Hypothalamus (tissue), 51 donors: ENCODE data around the gene LRPPRC.
"Not testable (repeated sequence)": the region's sequence is repeated elsewhere in the genome, so short reads cannot be mapped to it uniquely, and the experiment has no call there.

ENCODE experiments used
- DNase-seq, 51 donors: peaks; one replicate each; lab custom pipeline; 2025; lab: John Stamatoyannopoulos, UW

Gene LRPPRC

GRCh38 chr2:43924463-43924862 is 71.3 kb downstream of the LRPPRC start:
- no peak for DNase-seq

DNA sequence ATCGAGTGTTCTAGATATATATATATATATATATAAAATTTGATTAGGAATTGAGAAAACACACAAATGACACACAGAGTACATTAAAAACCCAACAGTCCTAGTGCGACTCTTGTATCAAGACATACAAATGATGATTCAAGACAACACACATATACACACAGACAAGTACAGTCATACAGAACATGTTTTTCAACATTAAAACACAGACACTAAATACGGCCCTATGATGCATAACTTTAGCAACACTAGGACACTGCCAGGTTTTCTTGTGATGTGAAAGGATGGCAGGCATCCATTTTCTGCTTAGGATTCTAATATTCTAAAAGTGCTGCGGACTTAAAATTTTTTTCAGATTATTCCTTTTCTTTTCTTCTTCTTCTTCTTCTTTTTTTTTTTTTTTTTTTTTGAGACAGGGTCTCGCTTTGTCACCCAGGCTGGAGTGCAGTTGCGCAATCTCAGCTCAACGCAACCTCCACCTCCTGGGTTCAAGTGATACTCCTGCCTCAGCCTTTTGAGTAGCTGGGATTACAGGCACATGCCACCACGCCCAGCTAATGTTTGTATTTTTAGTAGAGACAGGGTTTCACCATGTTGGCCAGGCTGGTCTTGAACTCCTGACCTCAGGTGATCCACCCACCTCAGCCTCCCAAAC is 84.5 kb downstream of the LRPPRC start:
- not testable (repeated sequence) for DNase-seq

- DNase-seq = no peak
These were observed 89.2 kb downstream of the LRPPRC start for GRCh38 chr2:43906448-43907109.

GRCh38 chr2:43905871-43906270 is 89.9 kb downstream of the LRPPRC start:
- no peak for DNase-seq

- DNase-seq = no peak
These were observed 90.4 kb downstream of the LRPPRC start for GRCh38 chr2:43905371-43905803.

DNA sequence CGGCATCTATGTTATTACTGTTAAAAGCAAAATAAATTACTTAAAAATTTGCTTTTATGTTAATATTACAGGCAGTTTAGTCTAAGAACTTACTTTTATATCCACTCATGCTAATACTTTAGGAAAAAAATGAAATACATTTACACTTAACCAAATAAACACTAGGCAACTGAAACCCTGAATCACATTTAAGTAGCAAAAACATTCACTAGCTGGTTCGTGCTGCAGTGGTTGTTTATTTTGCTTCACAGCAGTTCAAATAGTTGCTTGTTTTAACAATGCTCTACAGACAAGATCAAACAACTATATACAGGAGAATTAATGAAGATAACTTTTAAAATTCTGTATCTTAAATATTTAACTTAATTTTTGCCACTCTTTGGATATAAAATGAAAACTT is 96.2 kb downstream of the LRPPRC start:
- DNase-seq = no peak

- peak in 1 of 51 donors; percentile 63 for DNase-seq
These were observed 96.9 kb downstream of the LRPPRC start for GRCh38 chr2:43898838-43899346.

DNA sequence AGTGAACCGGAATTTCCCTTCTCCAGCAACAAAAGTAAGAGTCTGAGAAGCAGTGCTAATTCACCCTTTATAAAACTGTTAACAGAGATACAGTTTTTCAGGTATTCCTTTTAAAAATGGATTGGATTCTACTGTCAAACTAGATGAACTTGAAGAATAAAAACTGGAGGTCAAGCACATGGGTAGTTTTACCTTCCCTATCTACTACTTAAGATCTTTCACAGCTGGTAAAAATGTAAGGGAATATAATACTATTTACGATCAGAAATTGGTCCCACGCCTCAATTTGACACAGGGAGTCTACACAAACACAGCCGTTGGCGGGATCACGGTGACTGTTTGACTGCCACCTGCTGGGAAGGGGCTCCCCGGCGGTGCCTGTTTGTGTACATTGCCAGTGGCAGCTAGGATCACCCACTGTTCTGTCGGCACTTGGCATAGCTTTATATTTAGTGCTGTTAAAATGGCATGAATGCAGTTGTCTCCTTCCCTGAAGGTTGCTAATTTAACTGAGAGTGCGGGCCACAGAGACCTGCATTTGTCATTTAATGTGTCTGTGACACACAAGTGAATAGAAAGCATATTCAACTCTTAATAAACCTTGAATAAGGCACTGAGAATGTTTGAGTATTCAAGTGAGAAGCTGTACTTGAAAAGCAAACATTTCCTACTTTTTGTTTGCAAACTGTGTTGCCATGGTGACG is 97.5 kb downstream of the LRPPRC start:
- peak in 27 of 51 donors; percentile 2 to 63 (median 19) for DNase-seq

DNA sequence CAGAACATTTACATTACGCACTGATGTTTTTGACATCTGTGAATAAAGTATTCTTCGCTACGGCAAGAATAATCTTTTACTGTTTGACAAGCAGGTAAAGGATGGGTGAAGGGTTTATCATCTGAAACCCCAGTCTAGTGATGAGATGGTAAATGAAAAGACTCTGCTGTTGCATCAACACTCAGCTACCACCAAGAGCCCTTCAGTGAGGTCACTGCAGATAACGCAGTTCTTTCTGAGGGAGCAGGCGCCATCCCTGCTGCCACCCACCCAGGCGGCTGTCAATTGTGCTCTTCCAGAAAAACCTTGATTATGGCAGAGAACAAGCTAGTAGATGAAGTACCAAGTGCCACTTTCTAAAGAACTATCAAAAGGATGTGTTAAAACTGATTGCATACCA is 98.3 kb downstream of the LRPPRC start:
- no peak for DNase-seq

- no peak for DNase-seq
These were observed 98.9 kb downstream of the LRPPRC start for GRCh38 chr2:43896906-43897305.

DNA sequence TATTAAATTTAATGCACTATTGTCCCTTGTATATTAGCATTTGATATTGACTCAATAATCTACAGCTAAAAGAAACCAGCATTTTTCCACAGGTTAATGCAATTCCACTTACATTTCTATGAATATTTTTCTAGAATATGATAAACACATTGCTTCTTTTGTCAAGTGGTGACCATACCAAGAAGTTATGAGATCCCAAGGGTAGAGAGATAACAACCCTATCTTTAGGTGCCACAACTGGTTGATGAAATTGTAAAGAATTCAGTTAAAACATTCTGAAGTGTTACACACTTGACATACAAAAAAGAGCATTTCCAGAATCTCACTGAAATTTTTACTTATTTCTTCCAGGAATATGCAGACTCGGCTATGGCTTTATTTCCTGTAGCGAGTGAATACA is 101.0 kb downstream of the LRPPRC start:
- no peak for DNase-seq

DNA sequence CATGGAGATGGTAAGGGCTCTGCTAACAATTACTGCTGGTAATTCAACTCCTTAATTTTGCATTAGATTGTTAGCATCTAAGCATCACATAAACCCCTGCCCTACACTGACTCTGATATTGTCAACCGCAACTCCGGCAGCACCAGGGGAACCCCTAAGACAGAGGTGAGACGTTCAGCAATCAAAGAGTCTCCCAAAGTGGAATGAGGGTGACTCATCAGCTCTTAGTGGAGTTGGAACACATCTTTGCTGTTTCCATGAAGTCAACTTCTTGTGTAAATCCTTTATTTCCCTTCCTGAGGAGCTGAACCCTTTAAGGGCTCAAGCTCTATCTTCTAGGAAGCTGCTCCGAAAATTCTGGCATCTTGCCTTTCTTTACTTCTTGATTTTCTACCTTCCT is 104.9 kb downstream of the LRPPRC start:
- DNase-seq = no peak

GRCh38 chr2:43889416-43889815 is 106.4 kb downstream of the LRPPRC start:
- no peak for DNase-seq

- no peak for DNase-seq
These were observed 108.6 kb downstream of the LRPPRC start for GRCh38 chr2:43887176-43887575.

DNA sequence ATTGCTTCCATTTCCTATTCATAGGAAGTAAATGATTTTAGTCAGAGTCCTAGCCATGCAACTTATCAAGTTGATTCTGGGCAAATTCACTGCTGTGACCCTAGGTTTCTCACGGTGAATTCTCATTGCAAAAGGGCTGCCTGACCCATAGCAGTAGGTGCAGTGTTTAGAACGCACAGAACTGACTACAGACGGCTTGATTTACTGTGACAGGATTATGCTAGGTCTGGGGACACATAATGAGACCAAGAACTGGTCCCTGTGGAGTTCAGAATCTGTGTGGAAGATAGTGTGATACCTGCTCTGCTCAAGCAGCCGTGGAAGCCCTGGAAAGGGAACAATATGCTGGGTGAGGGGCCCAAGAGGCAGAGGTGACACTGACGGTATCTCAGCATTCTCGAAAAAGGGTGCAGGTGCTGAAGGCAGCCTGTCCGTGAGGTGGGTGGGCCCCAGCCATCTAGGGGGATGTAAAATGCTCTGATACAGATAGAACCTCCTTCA is 110.6 kb downstream of the LRPPRC start:
- no peak for DNase-seq

DNA sequence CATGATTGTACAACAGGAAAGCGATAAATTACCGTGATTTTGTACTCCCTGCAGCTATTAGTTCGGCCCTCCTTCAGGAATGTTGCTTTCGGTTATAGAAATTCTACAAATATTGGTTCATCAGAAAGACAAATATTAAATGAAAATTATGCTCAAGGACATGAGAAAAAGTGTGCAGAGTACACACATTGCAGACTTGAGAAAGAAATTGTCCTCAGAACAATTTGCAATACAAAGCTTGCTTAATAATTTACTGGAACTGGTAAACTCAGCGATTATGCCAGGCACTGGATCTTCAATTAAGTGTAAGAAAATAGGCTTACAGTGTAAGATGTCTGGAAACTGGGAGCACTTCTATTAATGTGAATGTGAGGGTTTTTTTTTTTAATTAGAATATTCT is 111.1 kb downstream of the LRPPRC start:
- DNase-seq = no peak

DNA sequence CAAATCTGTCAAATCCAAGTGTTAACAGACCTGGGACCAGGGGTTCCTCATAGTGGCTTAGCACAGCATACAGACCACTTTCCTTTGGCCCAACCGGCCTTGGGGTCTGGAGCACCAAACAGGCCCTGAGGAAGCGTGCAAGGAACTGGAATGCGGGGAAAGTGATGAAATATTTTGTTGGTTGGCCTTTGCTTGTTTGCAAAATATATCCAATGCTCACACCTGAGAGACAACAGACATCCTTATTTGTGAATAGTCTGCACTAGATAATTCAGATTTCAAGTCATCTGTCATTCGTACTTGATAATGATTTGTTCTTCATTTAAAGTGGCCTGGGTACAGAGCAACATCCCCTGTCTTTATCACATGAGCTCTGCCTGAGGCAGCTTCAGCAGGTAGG is 113.5 kb downstream of the LRPPRC start:
- no peak for DNase-seq

- no peak for DNase-seq
These were observed 114.8 kb downstream of the LRPPRC start for GRCh38 chr2:43880952-43881351.

- no peak for DNase-seq
These were observed 115.3 kb downstream of the LRPPRC start for GRCh38 chr2:43880471-43880870.

- no peak for DNase-seq
These were observed 116.5 kb downstream of the LRPPRC start for GRCh38 chr2:43879261-43879660.

DNA sequence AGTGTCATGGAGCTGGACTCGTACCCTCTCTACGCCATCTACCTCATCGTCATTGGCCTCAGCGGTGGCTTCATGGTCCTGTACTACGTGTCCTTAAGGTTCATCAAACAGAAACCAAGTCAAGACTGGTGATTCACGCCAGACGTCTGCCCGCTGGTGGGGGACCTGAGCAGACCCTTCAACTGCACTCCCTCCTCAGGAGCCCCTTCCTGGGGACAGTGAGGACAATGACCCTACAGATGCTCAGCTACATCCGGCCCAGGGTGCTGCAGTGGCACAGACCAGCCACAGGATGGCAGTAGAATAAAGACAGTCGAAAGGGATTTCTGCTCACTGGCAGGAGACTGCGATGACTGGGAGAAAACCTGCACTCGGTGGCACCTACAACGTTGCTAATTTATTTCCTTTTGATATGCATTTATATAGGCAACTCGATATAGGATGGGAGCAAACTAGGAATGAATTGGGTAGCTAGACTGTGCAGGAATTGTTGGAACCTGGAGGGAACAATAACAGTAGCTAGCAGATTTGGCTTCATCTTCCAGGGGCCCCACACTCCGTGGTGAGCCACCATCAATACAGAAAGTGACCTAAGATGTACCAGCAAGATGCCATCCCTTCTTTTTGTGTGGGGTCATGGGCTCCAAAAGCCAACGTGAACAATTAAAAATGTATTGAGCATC is 117.9 kb downstream of the LRPPRC start:
- DNase-seq = peak in 38 of 51 donors; percentile 8 to 79 (median 45)
